Right cardiac atrium (tissue), 5 donors: Measurements from ENCODE around the gene HAL. TPM values are rescaled to one million over a fixed set of nuclear protein-coding genes. Genes with fewer than 3 reads are reported as not detected.
A peak's percentile ranks its signal among the peaks of the same experiment; 100 is the strongest.

Experiments used
- ATAC-seq, 2 donors: fragments of 200-7000 bp; cut with Tn5 transposase; one replicate each; pipeline versions ENCODE4 v1.8.0 to v1.9.1; 2020; ENCODE audit warnings: moderate library complexity in 2 of 2, mild to moderate bottlenecking in 1 of 2
- DNase-seq, 3 donors: peaks; one replicate each; pipeline ENCODE4 v3.0.0-alpha.2; 2020
- H3K27ac ChIP-seq: one replicate; pipeline ENCODE4 v1.5.1; 2013; ENCODE audit warnings: mild to moderate bottlenecking, low read length, control low read depth, moderate library complexity
- H3K27me3 ChIP-seq: one replicate; pipeline ENCODE4 v1.6.1; 2013; ENCODE audit not compliant: control insufficient read depth, insufficient read depth
- H3K4me1 ChIP-seq: one replicate; pipeline ENCODE4 v1.6.1; 2013; ENCODE audit warnings: low read length; ENCODE audit not compliant: control insufficient read depth, insufficient read depth
- H3K4me3 ChIP-seq: one replicate; pipeline ENCODE4 v1.5.1; 2013; ENCODE audit warnings: low read length, control low read depth
- H3K9me3 ChIP-seq: one replicate; pipeline ENCODE4 v1.6.1; 2013; ENCODE audit warnings: low read length; ENCODE audit not compliant: control insufficient read depth
- WGBS: extraction: QIAGEN DNeasy Blood & Tissue Kit; methylation state at CpG from one replicate; pipeline ENCODE4 v1.1.7; 2013; 5-methylcytosine and 5-hydroxymethylcytosine counted together
- intact Hi-C, 4 donors: fragments of 100-400 bp; cut with DNase I; formaldehyde crosslinking; loops; one replicate each; pipeline versions ENCODE4 v1.11.0 to v1.14.0; 2022 to 2023
- polyA plus RNA-seq: library from polyadenylated mRNA; stranded (reverse); fragments of 200-250 nt; gene quantifications from one replicate; pipeline ENCODE4 v1.2.3, GENCODE V29; 2013
- total RNA-seq, 4 donors: library from RNA; stranded (reverse); fragmentation: NEBNext Ultra II Directional; extraction: Animal tissue kit (Norgen Biotek cat#: 25700); gene quantifications; one replicate each; pipeline ENCODE4 v1.2.1, GENCODE V29; 2021
- donor health status: healthy with polysubstance abuse.
- donor health status: DM: no; HTN: yes; CAD: no.
- donor health status: DM: no; HTN: no; CAD: no.
- donor health status: DM: no; HTN: yes; CAD: no; lungs with severe emphysema.
- donor health status: DM: yes; HTN: yes; CAD: no.

The HAL gene
- total and polyA plus RNA-seq, 5 donors = 0.05 to 0.62 (median 0.11) TPM; not detected in 2

DNA sequence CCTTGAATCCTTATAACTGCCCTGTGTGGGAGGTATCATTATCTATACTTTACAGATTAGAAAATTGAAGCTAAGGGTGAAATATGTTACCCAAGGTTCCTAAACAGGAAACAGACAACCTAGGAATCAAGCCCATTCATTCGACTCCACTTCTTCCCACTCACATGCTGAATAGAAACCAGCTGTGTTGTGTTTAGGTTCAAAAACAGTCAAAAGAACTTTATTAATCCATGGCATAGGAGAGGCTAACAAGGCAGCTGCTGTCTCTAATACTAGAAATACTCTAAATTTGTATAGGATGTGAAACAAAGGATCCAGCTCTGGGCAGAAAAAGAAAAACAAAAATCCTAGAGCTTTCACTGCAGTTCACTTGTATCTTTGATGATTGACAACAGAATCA is 43.1 kb downstream of the HAL start:
- 40% methylated on average over 1 of the region's 1 CpG for WGBS
- no peak for ATAC-seq
- intact Hi-C loops = no loop called here
- Histone ChIP-seq H3K4me1 (no peaks in the 10 kb centered on the region), H3K27ac (no peak overlapping the region), H3K9me3 (no peaks in the 10 kb centered on the region), H3K4me3 (no peak overlapping the region), H3K27me3 (no peaks in the 10 kb centered on the region)
- no peak for DNase-seq

DNA sequence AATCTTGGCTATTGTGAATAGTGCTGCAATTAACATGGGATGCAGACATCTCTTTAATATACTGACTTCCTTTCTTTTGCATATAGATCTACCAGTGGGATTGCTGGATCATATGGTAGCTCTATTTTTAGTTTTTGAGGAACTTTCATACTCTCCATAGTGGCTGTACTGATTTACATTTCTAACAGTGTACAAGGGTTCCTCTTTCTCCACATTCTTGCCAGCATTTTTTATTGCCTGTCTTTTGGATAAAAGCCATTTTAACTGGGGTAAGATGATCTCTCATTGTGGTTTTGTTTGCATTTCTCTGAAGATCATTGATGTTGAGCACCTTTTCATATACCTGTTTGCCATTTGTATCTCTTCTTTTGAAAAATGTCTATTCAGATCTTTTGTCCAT is 44.6 kb downstream of the HAL start:
- DNase-seq (no peak), ATAC-seq (no peak)
- no peak overlapping the region for H3K27ac ChIP-seq
- H3K4me3 ChIP-seq = no peak overlapping the region
- no peaks in the 10 kb centered on the region for H3K9me3 ChIP-seq
- H3K4me1 ChIP-seq = no peaks in the 10 kb centered on the region
- no peaks in the 10 kb centered on the region for H3K27me3 ChIP-seq
- intact Hi-C loops = no loop called here

DNA sequence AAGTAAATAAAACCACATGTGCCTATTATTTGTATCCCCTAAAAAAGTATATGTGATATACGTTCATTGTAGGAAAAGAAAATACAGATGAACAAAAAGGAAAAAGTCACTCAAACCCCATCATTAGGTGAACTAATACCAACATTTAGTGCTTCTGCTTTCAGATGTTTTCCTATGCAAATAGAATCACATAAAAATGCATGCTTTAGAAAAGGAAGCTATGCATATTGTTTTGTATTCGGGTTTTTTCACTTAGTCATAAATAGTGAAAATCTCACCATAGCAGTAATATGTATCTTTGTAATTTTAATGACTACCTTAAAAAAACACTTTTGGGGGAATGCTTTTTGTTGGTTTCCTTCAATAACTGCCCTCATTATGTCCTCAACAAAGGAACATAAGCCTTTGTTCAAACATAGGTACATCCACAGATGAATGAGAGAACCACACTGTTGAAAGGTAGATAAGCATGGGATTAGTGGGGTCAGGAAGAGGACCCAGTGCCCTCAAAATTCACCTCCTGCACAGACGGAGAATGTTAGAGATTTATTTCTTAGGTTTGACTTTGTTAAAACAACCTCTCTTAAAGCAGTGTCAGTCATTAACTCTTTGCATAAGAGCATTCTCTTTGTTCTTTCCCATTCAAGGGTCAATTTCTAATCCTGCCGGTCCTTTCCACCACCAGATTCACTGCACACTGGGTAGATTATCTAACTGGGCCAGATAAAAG is 46.5 kb downstream of the HAL start:
- 67% methylated on average over 4 of the region's 4 CpGs for WGBS
- Histone ChIP-seq H3K27ac (no peak overlapping the region), H3K9me3 (no peaks in the 10 kb centered on the region), H3K4me1 (no peaks in the 10 kb centered on the region), H3K27me3 (no peaks in the 10 kb centered on the region), H3K4me3 (no peak overlapping the region)
- ATAC-seq = no peak
- intact Hi-C loops = no loop called here
- no peak for DNase-seq

DNA sequence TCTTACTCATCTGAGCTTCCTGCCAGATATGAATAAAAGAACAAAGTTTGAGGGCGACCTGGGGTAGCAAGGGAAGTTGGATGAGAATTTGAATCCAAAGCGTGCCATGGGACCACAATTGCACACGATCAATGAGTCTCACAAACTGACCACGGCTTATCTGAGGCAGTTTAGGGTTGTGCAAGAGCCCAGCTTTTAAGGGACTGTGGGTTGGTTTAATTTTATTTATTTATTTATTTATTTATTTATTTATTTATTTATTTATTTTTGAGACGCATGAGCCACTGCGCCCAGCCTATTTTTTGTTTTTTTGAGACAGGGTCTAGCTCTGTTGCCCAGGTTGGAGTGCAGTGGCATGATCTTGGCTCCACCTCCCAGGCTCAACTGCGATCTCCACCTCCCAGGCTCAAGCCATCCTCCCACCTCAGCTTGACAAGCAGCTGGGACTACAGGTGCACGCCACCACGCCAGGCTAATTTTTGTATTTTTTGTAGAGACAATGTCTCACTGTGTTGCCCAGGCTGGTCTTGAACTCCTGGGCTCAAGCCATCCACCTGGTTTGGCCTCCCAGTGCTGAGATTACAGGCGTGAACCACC is 51.9 kb downstream of the HAL start:
- WGBS = 93% methylated on average over 10 of the region's 10 CpGs
- no peak overlapping the region for H3K4me3 ChIP-seq
- intact Hi-C loops = no loop called here

DNA sequence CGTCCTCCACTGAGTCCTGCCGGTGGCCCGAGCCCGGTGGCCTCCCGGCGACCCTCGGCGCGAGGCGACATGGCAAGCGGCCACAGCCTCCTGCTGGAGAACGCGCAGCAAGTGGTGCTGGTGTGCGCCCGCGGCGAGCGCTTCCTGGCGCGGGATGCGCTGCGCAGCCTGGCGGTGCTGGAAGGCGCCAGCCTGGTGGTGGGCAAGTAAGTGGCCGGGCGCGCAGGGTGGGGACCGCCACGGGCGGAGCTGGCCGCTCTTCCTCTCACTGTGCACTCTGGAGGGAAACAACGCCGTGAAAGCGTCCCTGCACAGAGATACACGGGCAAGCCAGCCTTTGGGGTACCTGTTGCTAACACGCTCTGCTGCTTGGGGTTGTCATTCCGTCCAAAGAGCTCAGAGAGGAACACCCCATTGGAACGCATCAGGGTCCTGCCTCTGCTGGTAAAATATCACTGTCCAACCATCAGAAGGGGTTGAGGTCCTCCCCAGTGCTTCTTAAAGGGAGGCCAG is 52.8 kb downstream of the HAL start, which contains the start of gene AMDHD1:
Gene AMDHD1, plus strand, starts transcription at position 2 of the 513 bp plus-strand sequence. Its CDS starts 68 bp downstream, at position 70.
- Histone ChIP-seq H3K4me3 (peak within 1 kb of the TSS; percentile 62), H3K9me3 (no peaks in the 10 kb centered on the region), H3K4me1 (no peaks in the 10 kb centered on the region), H3K27ac (peak within 1 kb of the TSS; percentile 40), H3K27me3 (no peaks in the 10 kb centered on the region)
- intact Hi-C loops = no loop called here
- peak; percentile 85 to 91 for ATAC-seq
- DNase-seq = peak; percentile 53 to 85 (median 83)
- WGBS = under 1% methylated on average over 38 of the region's 38 CpGs

More for the DNA sequence above, 51.9 kb downstream of the HAL start:
- ATAC-seq (no peak), DNase-seq (no peak)
- Histone ChIP-seq H3K27me3 (no peaks in the 10 kb centered on the region), H3K4me1 (no peaks in the 10 kb centered on the region), H3K9me3 (no peaks in the 10 kb centered on the region), H3K27ac (no peak overlapping the region)

- Histone ChIP-seq H3K4me3 (peak within 1 kb of the TSS; percentile 62), H3K27me3 (no peaks in the 10 kb centered on the region), H3K27ac (peak within 1 kb of the TSS; percentile 40), H3K9me3 (no peaks in the 10 kb centered on the region), H3K4me1 (no peaks in the 10 kb centered on the region)
- intact Hi-C loops = no loop called here
- DNase-seq (peak; percentile 77 to 90 (median 86)), ATAC-seq (peak; percentile 97 to 98)
- under 1% methylated on average over 51 of the region's 51 CpGs for WGBS
These were observed 53.4 kb downstream of the HAL start, which contains the start of gene CCDC38 for GRCh38 chr12:95942524-95943329. TSS of gene CCDC38 (minus strand) at chr12:95942614. CDS start at chr12:95936509, 6,105 bp downstream.

GRCh38 chr12:95942101-95942523 is 54.0 kb downstream of the HAL start:
- ATAC-seq (no peak), DNase-seq (no peak)
- H3K4me3 ChIP-seq = peak overlapping the region; percentile 62
- H3K4me1 ChIP-seq = no peaks in the 10 kb centered on the region
- intact Hi-C loops = no loop called here
- H3K9me3 ChIP-seq = no peaks in the 10 kb centered on the region
- WGBS = 16% methylated on average over 13 of the region's 13 CpGs
- H3K27me3 ChIP-seq = no peaks in the 10 kb centered on the region
- no peak overlapping the region for H3K27ac ChIP-seq

DNA sequence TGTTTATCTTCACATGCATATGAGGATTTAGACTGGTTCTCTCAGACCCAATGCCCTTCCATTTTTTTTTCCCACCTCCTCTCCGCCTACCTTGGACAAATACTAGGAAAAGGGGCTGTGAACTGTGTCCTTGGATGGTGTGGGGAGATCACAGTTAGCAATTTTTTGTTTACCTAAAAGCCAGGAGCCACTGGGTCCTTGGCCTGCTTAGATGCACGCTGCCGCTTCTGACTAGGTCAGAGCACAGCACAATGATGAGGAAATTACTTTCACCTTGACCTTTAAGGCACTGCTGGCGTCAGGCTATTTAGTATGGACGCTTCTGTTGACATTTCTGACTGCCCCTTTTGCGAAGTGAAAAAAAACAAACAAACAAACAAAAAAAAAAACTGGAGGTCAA is 55.6 kb downstream of the HAL start:
- intact Hi-C loops = no loop called here
- Histone ChIP-seq H3K4me3 (no peak overlapping the region), H3K9me3 (no peaks in the 10 kb centered on the region), H3K27ac (no peak overlapping the region), H3K4me1 (no peaks in the 10 kb centered on the region), H3K27me3 (no peaks in the 10 kb centered on the region)
- no peak for DNase-seq
- ATAC-seq = no peak
- 75% methylated on average over 6 of the region's 6 CpGs for WGBS

Other genes starting within 250 kb of the HAL start
- gene NTN4, start 205.6 kb downstream of the HAL start, total RNA-seq = 100 to 1,000 TPM in 2 of 4 donors, 10 to 100 TPM in 2; 85.6 to 111 (median 103) TPM
- gene NTN4, start 205.6 kb downstream of the HAL start, polyA plus RNA-seq = 62.9 TPM
- gene SNRPF, start 137.4 kb downstream of the HAL start, total RNA-seq = 10 to 100 TPM; 10.2 to 18.5 (median 14.7) TPM
- 36.4 TPM for gene SNRPF, start 137.4 kb downstream of the HAL start, polyA plus RNA-seq
- under 1 TPM in 2 of 4 donors, not detected in 2; 0.09 to 0.14 TPM for gene CCDC38, start 53.7 kb downstream of the HAL start, total RNA-seq
- gene CCDC38, start 53.7 kb downstream of the HAL start, polyA plus RNA-seq = 0.05 TPM
- under 1 TPM; 0.11 to 0.88 (median 0.38) TPM for gene AMDHD1, start 53.0 kb downstream of the HAL start, total RNA-seq
- 0.50 TPM for gene AMDHD1, start 53.0 kb downstream of the HAL start, polyA plus RNA-seq
- gene LTA4H, start 39.2 kb upstream of the HAL start, total RNA-seq = 10 to 100 TPM; 38.1 to 57.0 (median 48.4) TPM
- 36.8 TPM for gene LTA4H, start 39.2 kb upstream of the HAL start, polyA plus RNA-seq
- 10 to 100 TPM; 18.1 to 34.0 (median 23.7) TPM for gene ELK3, start 198.0 kb upstream of the HAL start, total RNA-seq
- 11.5 TPM for gene ELK3, start 198.0 kb upstream of the HAL start, polyA plus RNA-seq